HG02973 (cell line): ENCODE measurements around the gene PRDM16.

ENCODE experiments used
- ATAC-seq: cut with Tn5 transposase; IDR thresholded peaks from one replicate; pipeline ENCODE4 v1.9.1; 2021; ENCODE audit warnings: moderate library complexity; ENCODE audit not compliant: unreplicated experiment

Gene PRDM16

GRCh38 chr1:3068564-3069431 lies at the start of gene PRDM16:
Gene PRDM16, plus strand, starts transcription at chr1:3069203. Its CDS starts 57 bp downstream, at chr1:3069260.
- ATAC-seq = no peak

- no peak for ATAC-seq
Measured at GRCh38 chr1:3019516-3020051, 49.4 kb upstream of the PRDM16 start.

- ATAC-seq = no peak
Measured at GRCh38 chr1:3020263-3020909, 48.6 kb upstream of the PRDM16 start.

DNA sequence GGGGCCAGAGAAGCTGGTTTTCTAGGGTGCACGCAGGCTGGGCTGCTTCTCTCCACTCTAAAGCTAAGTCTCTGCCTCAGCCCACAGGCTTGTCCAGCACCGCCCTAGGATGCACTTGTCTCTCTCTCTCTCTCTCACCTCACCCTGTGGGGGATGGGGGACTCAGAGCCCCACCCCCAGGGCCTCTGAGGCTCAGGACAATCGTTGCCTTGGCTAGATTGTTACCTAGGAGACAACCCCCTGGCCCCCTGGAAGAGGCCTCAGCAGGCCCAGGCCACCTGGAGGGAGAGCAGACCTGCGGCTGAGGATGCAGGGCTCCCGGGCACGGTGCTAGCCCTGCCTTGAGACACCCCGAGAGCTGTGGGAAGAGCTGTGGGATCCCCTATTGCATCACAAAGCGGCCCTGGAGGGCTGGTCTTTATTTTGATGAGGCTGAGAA lies 47.8 kb upstream of the PRDM16 start, which contains the start of gene ACTRT2:
Gene ACTRT2, plus strand, starts transcription at position 235 of the 439 bp plus-strand sequence. CDS start 220 bp downstream, outside the sequence.
- ATAC-seq = no peak

DNA sequence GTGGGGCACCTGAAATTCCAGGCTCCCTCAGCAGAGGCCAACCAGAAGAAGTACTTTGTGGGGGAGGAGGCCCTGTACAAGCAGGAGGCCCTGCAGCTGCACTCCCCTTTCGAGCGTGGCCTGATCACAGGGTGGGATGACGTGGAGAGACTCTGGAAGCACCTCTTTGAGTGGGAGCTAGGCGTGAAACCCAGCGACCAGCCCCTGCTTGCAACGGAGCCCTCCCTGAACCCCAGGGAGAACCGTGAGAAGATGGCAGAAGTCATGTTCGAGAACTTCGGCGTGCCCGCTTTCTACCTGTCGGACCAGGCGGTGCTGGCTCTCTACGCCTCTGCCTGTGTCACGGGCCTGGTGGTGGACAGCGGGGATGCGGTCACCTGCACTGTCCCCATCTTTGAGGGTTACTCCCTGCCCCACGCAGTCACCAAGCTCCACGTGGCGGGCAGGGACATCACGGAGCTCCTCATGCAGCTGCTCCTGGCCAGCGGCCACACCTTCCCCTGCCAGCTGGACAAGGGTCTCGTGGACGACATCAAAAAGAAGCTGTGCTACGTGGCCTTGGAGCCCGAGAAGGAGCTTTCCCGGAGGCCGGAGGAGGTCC lies 47.1 kb upstream of the PRDM16 start:
- no peak for ATAC-seq

GRCh38 chr1:3022511-3022973 lies 46.5 kb upstream of the PRDM16 start:
- ATAC-seq = no peak

DNA sequence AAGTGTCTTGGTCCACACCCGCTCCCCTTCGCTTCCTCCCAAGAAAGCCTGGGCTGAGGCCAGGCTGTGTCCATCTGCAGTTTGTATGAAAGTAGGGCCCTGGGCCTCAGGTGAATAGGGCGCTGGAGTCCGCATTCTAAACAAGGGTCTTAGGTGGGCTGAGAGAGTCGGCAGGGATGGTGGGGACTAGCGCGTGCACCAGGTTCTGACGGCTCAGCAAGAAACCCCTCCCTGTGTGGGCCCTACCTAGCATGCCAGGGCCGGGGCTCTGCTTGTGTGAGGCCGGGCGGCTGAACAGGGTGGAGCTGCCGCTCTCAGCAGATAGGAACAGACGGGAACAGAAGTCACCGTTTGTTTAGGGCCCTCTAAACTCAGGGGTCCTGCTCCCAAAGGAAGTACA lies 46.0 kb upstream of the PRDM16 start:
- ATAC-seq = no peak

DNA sequence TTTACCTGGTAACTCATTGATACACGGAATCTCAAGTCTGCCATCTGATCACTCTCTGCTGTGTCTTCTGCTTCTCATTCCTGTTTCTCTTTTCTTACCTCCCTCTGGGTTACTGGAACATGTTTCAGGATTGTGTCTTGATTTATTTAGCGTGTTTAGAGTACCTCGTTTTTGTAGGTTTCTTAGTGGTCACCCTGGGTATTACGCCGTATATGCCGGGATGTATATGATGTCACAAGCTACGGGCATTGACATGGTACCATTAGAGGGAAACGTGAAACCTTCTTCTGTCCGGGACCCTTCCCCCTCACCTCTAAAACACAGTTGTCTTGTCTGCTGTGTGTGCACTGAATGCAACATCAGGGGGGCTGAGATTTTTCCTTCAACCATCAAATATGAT lies 45.0 kb upstream of the PRDM16 start:
- no peak for ATAC-seq

DNA sequence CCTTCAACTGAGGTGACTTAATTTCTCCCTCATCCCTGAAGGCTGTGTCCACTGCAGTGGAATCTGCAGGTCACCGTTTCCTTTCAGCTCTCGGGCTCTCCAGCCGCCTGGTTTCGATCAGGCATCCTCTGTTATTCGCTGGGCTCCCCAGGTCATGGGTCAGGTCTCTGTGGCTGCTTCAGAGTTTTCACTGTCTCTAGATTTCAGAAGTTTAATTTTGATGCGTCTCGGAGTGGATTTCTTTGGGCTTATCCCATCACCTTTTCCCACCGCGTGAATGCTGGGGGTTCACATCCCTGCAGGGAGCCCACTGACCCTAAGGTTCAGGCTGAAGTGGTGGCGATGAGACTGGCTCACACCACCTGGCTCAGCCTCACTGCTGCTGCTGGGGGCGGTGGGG lies 44.4 kb upstream of the PRDM16 start:
- no peak for ATAC-seq

- ATAC-seq = no peak
Measured at GRCh38 chr1:3026124-3026523, 42.9 kb upstream of the PRDM16 start.

GRCh38 chr1:3026581-3027391 lies 42.2 kb upstream of the PRDM16 start:
- no peak for ATAC-seq

GRCh38 chr1:3027611-3028371 lies 41.2 kb upstream of the PRDM16 start:
- ATAC-seq = no peak

- no peak for ATAC-seq
Measured at GRCh38 chr1:3028531-3029282, 40.3 kb upstream of the PRDM16 start.

GRCh38 chr1:3029481-3029961 lies 39.5 kb upstream of the PRDM16 start:
- no peak for ATAC-seq

- ATAC-seq = no peak
Measured at GRCh38 chr1:3029991-3030662, 38.9 kb upstream of the PRDM16 start.

DNA sequence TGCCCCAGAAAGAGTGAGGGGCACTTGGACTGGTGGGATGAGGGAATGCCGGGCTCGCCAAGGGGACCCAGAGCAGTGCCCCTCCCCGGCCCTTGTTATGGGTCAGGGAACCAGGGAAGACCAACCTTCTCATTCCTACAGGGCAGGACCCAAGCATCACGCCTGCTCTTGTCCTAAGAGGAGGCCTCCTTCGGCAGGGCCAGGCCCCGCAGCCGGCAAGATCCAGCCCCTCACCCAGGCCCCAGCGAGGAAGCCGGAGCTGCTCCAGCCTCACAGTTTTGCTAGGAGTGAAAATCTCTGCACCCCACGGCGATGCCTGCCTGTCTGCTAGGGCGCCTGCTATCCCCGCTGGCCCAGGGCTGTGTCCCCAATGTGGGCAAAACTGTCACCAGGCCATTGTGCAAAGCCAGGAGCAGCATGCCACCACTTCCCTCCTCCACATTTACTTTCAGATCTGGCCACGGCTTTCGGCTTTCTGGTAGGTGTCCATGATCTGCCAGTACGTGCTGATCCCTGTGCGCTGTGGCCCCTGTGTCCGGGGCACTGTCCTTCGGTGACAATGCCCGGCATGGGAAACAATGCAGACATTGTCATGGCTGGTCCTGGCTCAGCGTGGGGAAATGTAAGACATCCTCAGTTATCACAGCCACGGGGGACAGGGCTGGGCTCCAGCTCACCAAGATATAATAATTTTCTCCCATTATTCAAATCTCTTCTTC lies 38.2 kb upstream of the PRDM16 start:
- ATAC-seq = no peak

DNA sequence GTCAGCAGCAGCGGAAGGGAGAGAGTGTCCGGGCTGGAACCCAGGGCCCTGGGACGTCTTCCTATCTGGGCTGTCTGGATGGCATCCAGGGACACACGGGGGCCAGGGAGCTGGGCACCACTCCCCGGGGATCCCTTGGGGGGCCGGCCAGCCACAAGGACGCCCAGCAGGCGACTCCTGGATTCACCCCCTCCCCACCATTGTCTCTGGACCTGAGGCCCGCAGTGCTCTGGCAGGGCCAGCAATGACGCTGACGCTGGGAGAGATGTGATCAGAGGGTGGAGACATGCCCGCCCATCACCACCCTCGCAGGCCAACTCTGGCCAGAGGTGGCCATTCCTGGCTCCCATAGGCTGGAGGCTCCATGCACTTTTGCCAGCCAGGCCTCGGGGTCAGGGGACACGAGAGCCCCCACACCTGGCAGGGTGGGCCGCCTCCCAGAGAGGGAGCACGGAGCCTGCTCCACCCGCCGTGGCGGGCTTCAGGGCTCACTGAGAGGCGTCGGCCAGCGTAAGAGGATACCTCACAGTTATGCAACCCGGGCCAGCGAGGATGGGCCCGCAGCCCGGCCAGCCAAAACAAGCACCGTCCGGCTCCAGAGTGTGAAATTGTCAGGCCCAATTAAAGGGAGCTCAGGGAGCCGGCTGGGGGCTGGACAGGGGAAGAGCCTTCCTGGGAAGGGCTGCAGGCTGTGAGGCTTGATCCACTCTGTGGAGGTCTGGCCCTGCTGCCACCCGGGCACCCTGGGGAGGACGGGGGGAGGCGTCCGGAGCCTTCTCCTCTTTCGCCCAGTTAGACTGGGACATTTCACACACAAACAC lies 37.4 kb upstream of the PRDM16 start:
- ATAC-seq = no peak
